GM12874 (cell line): Measurements from ENCODE around the gene ZNF275.

Experiments used
- TF ChIP-seq, protein P1 (sequence below): IDR thresholded peaks from 2 replicates; pipeline ENCODE4 v1.5.1; 2011; ENCODE audit warnings: low read depth, mild to moderate bottlenecking, control low read depth, low read length, moderate library complexity; ENCODE audit not compliant: insufficient read depth

Gene ZNF275

DNA sequence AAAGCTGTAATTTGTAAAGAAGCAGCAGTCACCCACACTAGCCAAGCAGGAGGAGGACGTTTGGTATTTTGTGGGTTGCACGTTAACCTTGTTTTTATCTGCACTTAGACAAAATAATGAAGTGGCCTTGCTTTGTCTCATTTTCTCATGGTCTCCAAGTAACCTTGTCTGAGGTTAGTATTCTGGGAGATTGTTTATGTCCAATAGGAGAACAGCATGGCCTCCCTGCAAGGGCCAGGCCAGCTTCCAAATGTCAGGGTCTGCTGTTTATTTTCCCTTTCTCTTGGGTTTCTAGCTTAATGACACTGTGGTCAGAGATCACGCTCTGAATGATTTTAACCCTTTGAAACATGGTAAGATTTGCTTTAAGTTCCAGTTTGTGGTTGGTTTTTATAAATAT is 37.3 kb downstream of the ZNF275 start:
- TF ChIP-seq, protein P1, sequence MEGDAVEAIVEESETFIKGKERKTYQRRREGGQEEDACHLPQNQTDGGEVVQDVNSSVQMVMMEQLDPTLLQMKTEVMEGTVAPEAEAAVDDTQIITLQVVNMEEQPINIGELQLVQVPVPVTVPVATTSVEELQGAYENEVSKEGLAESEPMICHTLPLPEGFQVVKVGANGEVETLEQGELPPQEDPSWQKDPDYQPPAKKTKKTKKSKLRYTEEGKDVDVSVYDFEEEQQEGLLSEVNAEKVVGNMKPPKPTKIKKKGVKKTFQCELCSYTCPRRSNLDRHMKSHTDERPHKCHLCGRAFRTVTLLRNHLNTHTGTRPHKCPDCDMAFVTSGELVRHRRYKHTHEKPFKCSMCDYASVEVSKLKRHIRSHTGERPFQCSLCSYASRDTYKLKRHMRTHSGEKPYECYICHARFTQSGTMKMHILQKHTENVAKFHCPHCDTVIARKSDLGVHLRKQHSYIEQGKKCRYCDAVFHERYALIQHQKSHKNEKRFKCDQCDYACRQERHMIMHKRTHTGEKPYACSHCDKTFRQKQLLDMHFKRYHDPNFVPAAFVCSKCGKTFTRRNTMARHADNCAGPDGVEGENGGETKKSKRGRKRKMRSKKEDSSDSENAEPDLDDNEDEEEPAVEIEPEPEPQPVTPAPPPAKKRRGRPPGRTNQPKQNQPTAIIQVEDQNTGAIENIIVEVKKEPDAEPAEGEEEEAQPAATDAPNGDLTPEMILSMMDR: no peak

- TF ChIP-seq, protein P1: no peak
Measured at GRCh38 chrX:153372949-153373348, 39.0 kb downstream of the ZNF275 start.

DNA sequence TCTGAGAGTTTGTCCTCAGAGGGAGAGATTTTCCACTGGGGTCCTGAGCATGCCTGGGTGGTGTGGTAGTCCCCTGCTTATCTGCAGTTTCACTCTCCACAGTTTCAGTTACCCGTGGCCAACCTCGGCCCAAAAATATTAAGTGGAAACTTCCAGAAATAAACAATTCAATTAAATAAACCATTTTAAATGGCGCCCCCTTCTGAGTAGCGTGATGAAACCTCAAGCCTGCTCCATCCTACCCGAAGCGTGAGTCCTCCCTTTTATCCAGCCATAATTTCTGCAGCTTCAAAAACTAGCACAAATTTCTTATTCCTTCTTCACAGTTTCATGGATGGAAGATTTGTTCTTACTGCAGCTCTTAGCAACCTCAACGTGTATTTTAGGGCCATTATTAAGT is 40.5 kb downstream of the ZNF275 start:
- TF ChIP-seq, protein P1: no peak

GRCh38 chrX:153375571-153375970 is 41.6 kb downstream of the ZNF275 start:
- TF ChIP-seq, protein P1: no peak

- TF ChIP-seq, protein P1: no peak
Measured at GRCh38 chrX:153377727-153378126, 43.8 kb downstream of the ZNF275 start.

- TF ChIP-seq, protein P1: no peak
Measured at GRCh38 chrX:153378607-153379006, 44.7 kb downstream of the ZNF275 start.

DNA sequence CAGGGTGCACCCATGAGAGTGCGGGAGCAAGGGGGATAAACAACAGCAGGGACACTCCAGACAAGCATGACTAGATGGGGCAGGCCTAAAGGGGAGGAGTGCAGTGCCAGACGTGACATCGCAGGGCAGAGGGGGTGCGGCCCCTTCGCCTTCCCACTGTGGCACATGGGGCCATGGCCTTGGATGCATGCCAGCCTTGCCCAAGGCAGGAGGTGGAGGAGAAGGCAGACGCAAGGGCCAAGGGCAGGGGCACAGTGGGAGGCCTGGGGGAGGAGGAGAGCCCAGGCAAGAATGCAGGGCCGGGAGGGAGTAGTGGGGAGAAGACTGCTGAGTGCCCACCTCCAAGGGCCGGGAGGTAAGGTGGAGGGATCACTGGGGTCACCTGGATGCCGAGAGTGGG is 45.6 kb downstream of the ZNF275 start:
- TF ChIP-seq, protein P1: no peak
